Measurements from ENCODE around the gene SUPT20HL1. TPM values are rescaled to one million over a fixed set of nuclear protein-coding genes. Genes with fewer than 3 reads are reported as not detected.
A peak's percentile ranks its signal among the peaks of the same experiment; 100 is the strongest.
"Not testable (repeated sequence)": the region's sequence is repeated elsewhere in the genome, so short reads cannot be mapped to it uniquely, and the experiment has no call there.

Gene SUPT20HL1
- total RNA-seq, 1 experiment from 2014 or later: not detected

DNA sequence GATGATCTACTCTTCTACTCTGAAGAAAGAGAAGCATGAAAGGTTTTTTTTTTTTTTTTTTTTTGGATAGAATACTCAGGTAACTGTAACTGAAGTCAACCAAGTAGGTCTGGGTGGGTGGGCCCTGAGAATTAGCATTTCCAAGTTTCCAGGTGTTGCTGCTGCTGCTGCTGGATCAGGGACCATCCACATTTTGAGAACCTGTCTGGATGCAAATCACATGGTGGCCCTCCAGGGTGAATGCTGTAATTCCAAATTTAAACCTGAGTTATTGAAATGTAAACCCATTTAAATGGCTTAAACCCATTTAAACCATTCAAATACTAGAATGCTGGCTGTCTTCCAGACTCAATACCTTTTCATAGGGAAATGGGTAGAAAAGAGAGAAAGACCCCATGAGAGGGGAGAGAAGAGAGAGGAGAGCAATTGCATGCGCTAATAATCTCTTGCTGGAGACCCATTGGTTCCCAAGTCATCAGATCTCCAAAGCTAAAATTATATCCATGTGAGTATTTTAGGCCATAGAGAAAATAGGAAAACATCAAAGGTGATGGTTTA, 17.6 kb downstream of the SUPT20HL1 start:
- CTCF ChIA-PET: no interaction called here
- Mint-ChIP-seq H3K27ac (peak overlapping the region; percentile 83), H3K9me3 (no peaks in the 10 kb centered on the region), H3K36me3 (no peaks in the 10 kb centered on the region), H3K4me3 (peak overlapping the region; percentile 40), H3K4me1 (peaks cover 68% of the 10 kb centered on the region), H3K27me3 (ENCODE audit: low read depth) (peaks cover 14% of the 10 kb centered on the region)
- POLR2A ChIA-PET: no interaction called here
- ATAC-seq: peak; percentile 77
- no peak for DNase-seq (ENCODE audit: low spot score)
- no peak for TF ChIP-seq ETV6 (CRISPR knock-in tag; IDR thresholded peaks at IDR 0.05)

DNA sequence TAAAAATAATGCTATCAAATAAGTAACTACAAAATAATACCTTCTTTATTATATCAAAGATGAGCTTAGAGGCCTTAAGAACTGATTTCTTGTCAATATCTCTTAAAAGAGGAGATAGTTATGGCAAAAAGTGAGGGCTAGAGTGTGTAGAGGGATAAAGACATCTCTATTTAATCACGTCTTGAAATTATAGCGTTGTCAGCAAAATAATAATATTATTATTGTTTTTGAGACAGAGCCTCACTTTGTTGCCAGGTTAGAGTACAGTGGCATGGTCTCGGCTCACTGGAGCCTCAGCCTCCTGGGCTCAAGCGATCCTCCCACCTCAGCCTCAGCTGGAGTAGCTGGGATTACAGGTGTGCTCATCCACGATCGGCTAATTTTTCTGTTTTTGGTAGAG, 18.3 kb downstream of the SUPT20HL1 start:
- Mint-ChIP-seq H3K36me3 (no peaks in the 10 kb centered on the region), H3K27me3 (ENCODE audit: low read depth) (peaks cover 6% of the 10 kb centered on the region), H3K4me3 (no peak overlapping the region), H3K27ac (peak overlapping the region; percentile 76; the same call in 1 of the 2 replicates), H3K9me3 (no peaks in the 10 kb centered on the region), H3K4me1 (peaks cover 62% of the 10 kb centered on the region)
- CTCF ChIA-PET: no interaction called here
- POLR2A ChIA-PET: no interaction called here
- ATAC-seq (no peak), DNase-seq (ENCODE audit: low spot score) (no peak)
- TF ChIP-seq ZNF423 (CRISPR knock-in tag; IDR thresholded peaks at IDR 0.05) (no peak), TEAD1 (CRISPR knock-in tag; IDR thresholded peaks at IDR 0.05) (no peak), GRHL2 (CRISPR knock-in tag; IDR thresholded peaks at IDR 0.05; ENCODE audit: insufficient replicate concordance, severe bottlenecking) (no peak), ATF1 (CRISPR knock-in tag; IDR thresholded peaks at IDR 0.05) (no peak), SMAD4 (CRISPR knock-in tag; IDR thresholded peaks at IDR 0.05) (no peak), RELA (CRISPR knock-in tag; IDR thresholded peaks at IDR 0.05; ENCODE audit: borderline replicate concordance) (no peak), TCF7 (CRISPR knock-in tag; IDR thresholded peaks at IDR 0.05; ENCODE audit: low read depth) (no peak), CREB1 (CRISPR knock-in tag; IDR thresholded peaks at IDR 0.05) (no peak), FOXP1 (CRISPR knock-in tag; IDR thresholded peaks at IDR 0.05; ENCODE audit: borderline replicate concordance) (no peak), ZNF396 (CRISPR knock-in tag; IDR thresholded peaks at IDR 0.05; ENCODE audit: borderline replicate concordance) (no peak)
- TF ChIP-seq, protein P1, sequence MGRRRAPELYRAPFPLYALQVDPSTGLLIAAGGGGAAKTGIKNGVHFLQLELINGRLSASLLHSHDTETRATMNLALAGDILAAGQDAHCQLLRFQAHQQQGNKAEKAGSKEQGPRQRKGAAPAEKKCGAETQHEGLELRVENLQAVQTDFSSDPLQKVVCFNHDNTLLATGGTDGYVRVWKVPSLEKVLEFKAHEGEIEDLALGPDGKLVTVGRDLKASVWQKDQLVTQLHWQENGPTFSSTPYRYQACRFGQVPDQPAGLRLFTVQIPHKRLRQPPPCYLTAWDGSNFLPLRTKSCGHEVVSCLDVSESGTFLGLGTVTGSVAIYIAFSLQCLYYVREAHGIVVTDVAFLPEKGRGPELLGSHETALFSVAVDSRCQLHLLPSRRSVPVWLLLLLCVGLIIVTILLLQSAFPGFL (CRISPR knock-in tag; IDR thresholded peaks at IDR 0.05; ENCODE audit: borderline replicate concordance): no peak
- TF ChIP-seq, protein P2, sequence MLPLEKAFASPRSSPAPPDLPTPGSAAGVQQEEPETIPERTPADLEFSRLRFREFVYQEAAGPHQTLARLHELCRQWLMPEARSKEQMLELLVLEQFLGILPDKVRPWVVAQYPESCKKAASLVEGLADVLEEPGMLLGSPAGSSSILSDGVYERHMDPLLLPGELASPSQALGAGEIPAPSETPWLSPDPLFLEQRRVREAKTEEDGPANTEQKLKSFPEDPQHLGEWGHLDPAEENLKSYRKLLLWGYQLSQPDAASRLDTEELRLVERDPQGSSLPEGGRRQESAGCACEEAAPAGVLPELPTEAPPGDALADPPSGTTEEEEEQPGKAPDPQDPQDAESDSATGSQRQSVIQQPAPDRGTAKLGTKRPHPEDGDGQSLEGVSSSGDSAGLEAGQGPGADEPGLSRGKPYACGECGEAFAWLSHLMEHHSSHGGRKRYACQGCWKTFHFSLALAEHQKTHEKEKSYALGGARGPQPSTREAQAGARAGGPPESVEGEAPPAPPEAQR (CRISPR knock-in tag; IDR thresholded peaks at IDR 0.05): no peak
- TF ChIP-seq, protein P3, sequence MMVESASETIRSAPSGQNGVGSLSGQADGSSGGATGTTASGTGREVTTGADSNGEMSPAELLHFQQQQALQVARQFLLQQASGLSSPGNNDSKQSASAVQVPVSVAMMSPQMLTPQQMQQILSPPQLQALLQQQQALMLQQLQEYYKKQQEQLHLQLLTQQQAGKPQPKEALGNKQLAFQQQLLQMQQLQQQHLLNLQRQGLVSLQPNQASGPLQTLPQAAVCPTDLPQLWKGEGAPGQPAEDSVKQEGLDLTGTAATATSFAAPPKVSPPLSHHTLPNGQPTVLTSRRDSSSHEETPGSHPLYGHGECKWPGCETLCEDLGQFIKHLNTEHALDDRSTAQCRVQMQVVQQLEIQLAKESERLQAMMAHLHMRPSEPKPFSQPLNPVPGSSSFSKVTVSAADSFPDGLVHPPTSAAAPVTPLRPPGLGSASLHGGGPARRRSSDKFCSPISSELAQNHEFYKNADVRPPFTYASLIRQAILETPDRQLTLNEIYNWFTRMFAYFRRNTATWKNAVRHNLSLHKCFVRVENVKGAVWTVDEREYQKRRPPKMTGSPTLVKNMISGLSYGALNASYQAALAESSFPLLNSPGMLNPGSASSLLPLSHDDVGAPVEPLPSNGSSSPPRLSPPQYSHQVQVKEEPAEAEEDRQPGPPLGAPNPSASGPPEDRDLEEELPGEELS (CRISPR knock-in tag; IDR thresholded peaks at IDR 0.05): no peak

DNA sequence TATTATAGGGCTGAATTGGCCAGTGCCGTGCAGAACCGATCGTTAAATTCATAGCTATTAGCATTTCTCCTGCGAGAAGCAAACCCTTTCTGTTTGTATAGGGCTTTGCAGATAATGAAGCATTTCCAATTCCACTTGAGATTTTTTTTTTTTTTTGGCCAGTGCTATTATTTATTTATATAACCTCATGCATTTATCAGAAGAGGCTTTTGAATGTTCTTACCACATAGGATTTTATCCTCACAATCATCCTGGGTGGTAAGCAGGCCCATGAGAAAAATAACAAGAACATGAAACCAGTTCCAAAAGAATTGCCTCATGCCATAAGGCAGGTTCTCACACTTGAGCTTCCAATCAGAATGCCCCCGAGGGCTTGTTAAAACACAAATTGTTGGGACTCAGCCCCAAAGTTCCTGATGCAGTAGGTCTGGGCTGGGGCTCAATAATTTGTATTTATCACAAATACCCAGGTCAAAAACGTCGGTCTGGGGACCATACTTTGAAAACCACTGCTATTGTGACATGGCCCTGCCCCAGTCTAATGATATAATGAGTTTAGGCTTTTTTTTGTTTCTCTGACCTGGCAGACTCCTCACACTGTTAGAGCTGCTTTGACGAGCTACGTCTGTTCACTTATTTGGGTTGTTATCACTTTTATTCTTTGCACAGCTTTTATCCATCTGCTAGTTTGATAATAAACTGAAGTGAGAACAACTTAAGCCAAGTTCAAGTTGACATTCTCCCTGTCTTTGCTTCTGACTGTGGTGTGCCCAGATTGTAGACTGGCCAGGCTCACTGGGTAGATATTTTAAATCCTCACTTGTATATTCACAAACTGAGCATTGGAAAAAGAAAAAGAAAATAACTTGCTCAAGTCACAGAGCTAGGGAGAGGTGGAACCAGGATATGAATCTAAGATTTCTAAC, 20.1 kb downstream of the SUPT20HL1 start:
- CTCF ChIA-PET: interaction anchor here (1.5 kb wide), 1 partner anchor 9 kb away, joined by 7 read pairs; no protein-coding TSS in a partner anchor
- POLR2A ChIA-PET: no interaction called here
- H3K4me1 Mint-ChIP-seq: peaks cover 73% of the 10 kb centered on the region

DNA sequence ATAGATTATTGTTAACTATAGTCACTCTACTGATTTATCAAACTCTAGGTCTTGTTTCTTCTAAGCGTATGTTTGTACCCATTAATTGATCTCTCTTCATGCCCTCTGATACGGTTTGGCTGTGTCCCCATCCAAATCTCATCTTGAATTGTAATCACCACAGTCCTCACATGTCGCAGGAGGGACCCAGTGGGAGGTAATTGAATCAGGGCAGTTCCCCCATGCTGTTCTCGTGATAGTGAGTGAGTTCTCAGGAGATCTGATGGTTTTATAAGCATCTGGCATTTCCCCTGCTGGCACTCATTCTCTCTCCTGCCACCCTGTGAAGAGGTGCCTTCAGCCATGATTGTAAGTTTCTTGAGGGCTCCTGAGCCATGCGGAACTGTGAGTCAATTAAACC, 21.9 kb downstream of the SUPT20HL1 start:
- Mint-ChIP-seq H3K4me1 (peaks cover 74% of the 10 kb centered on the region), H3K4me3 (peak overlapping the region; percentile 16; the same call in 1 of the 2 replicates)
- POLR2A ChIA-PET; H3K9me3 Mint-ChIP-seq; ATAC-seq; H3K27ac Mint-ChIP-seq; H3K36me3 Mint-ChIP-seq; H3K27me3 Mint-ChIP-seq (ENCODE audit: low read depth); DNase-seq (ENCODE audit: low spot score): not testable (repeated sequence)
- CTCF ChIA-PET: interaction anchor here (1.4 kb wide), 1 partner anchor 10 kb away, joined by 5 read pairs; no protein-coding TSS in a partner anchor

More for the DNA sequence above, 20.1 kb downstream of the SUPT20HL1 start:
- Mint-ChIP-seq H3K27me3 (ENCODE audit: low read depth) (no peaks in the 10 kb centered on the region), H3K36me3 (no peaks in the 10 kb centered on the region), H3K9me3 (no peaks in the 10 kb centered on the region), H3K4me3 (no peak overlapping the region), H3K27ac (peak overlapping the region; percentile 72)
- no peak for TF ChIP-seq ZNF121 (CRISPR knock-in tag; IDR thresholded peaks at IDR 0.05)
- no peak for TF ChIP-seq ZNF423 (CRISPR knock-in tag; IDR thresholded peaks at IDR 0.05)
- DNase-seq (ENCODE audit: low spot score) (no peak), ATAC-seq (no peak)
